A549 (cell line): ENCODE results near the gene LSM7. TPM values are rescaled to one million over a fixed set of nuclear protein-coding genes. Genes with fewer than 3 reads are reported as not detected.

Source experiments
- ATAC-seq, 2 experiments: fragments of 200-7000 bp in 1 of 2; fragments of >200 bp in 1 of 2; cut with Nextera tagmentation in 1 of 2; cut with Tn5 transposase in 1 of 2; 3 replicates each; pipeline versions ENCODE4 v1.8.0 to v1.9.1; 2018 to 2020; ENCODE audit warnings: mild to moderate bottlenecking in 1 of 2, moderate library complexity in 1 of 2
- CTCF ChIA-PET: fragments of 300-600 bp; sonication (Branson Sonifier 250); formaldehyde crosslinking; extraction: SDS; loops from one replicate; lab custom pipeline; 2021; ENCODE audit warnings: antibody characterized with exemption, inconsistent platforms; lab: Yijun Ruan, JAX
- POLR2A ChIA-PET: fragments of 350-600 bp; formaldehyde crosslinking; extraction: SDS; loops from one replicate; lab custom pipeline; 2021; ENCODE audit warnings: antibody characterized with exemption, inconsistent platforms; lab: Yijun Ruan, JAX
- DNase-seq, 2 experiments: peaks; one replicate each; pipeline versions ENCODE4 v3.0.0 to v3.0.0-alpha.2; 2011 to 2016; ENCODE audit warnings: low read depth in 1 of 2, low spot score in 1 of 2
- FAIRE-seq: peaks from 2 replicates; lab custom pipeline; 2011; peaks lifted over from hg19 to GRCh38; lab: Jason Lieb, UNC
- H3K27ac ChIP-seq, 2 experiments: fragments of >200 bp; sonication (Bioruptor Twin); formaldehyde crosslinking; 3 replicates each; pipeline ENCODE4 v1.5.1; 2016 to 2017
- H3K4me1 ChIP-seq: fragments of >200 bp; sonication (Bioruptor Twin); formaldehyde crosslinking; 3 replicates; pipeline ENCODE4 v1.6.1; 2016
- H3K4me2 ChIP-seq: fragments of >200 bp; sonication (Bioruptor Twin); formaldehyde crosslinking; 3 replicates; pipeline ENCODE4 v1.6.1; 2016
- H3K4me3 ChIP-seq: fragments of >200 bp; sonication (Bioruptor Twin); formaldehyde crosslinking; 3 replicates; pipeline ENCODE4 v1.5.1; 2016
- H3K9me3 ChIP-seq: fragments of >200 bp; sonication (Bioruptor Twin); formaldehyde crosslinking; 3 replicates; pipeline ENCODE4 v1.6.1; 2016
- BHLHE40 ChIP-seq: IDR thresholded peaks from 2 replicates; pipeline ENCODE4 v1.6.1; 2012; ENCODE audit warnings: low read depth, low read length, inconsistent platforms
- CTCF ChIP-seq: fragments of >200 bp; sonication (Bioruptor Twin); formaldehyde crosslinking; IDR thresholded peaks from 3 replicates; pipeline ENCODE4 v1.5.1; 2016
- ELK1 ChIP-seq: fragments of 150-350 bp; IDR thresholded peaks from 2 replicates; pipeline ENCODE4 v1.6.1; 2014; ENCODE audit warnings: low read depth, mild to moderate bottlenecking, low read length
- FOSL2 ChIP-seq, 2 experiments: fragments of 450-650 bp in 1 of 2; fragments of >200 bp in 1 of 2; sonication (Bioruptor Twin) in 1 of 2; formaldehyde crosslinking; IDR thresholded peaks; 2 replicates each; pipeline versions ENCODE4 v1.5.0 to v1.6.1; 2016 to 2020; ENCODE audit warnings: mild to moderate bottlenecking in 1 of 2, moderate library complexity in 1 of 2
- HOXA7 ChIP-seq: fragments of 250-450 bp; sonication (Bioruptor Pico); IDR thresholded peaks from 2 replicates; pipeline ENCODE4 v1.5.0; 2020; ENCODE audit warnings: mild to moderate bottlenecking, moderate library complexity
- HOXB13 ChIP-seq: fragments of 250-450 bp; sonication (Bioruptor Pico); IDR thresholded peaks from 2 replicates; pipeline ENCODE4 v1.5.0; 2020; ENCODE audit warnings: low read depth, mild to moderate bottlenecking, moderate library complexity
- KDM1A ChIP-seq: fragments of 200-600 bp; sonication (generic); IDR thresholded peaks from 2 replicates; pipeline ENCODE4 v1.6.1; 2016; ENCODE audit warnings: low read depth, mild to moderate bottlenecking
- MYC ChIP-seq: IDR thresholded peaks from 2 replicates; pipeline ENCODE4 v1.6.1; 2012; ENCODE audit warnings: mild to moderate bottlenecking, inconsistent platforms, low read length, improper control_type of control experiment, borderline replicate concordance
- NFE2L2 ChIP-seq: fragments of 150-350 bp; conservative IDR thresholded peaks from 2 replicates; pipeline ENCODE4 v1.6.1; 2014; ENCODE audit warnings: low read length
- POLR2A ChIP-seq: IDR thresholded peaks from 2 replicates; pipeline ENCODE4 v1.6.1; 2012; ENCODE audit warnings: mild to moderate bottlenecking, low read length
- REST ChIP-seq: fragments of 200-600 bp; sonication (generic); IDR thresholded peaks from 2 replicates; pipeline ENCODE4 v1.6.1; 2016; ENCODE audit warnings: antibody characterized with exemption, mild to moderate bottlenecking, moderate library complexity
- SREBF2 ChIP-seq: fragments of 450-650 bp; IDR thresholded peaks from 2 replicates; pipeline ENCODE4 v1.6.1; 2014; ENCODE audit warnings: mild to moderate bottlenecking, moderate library complexity
- TFCP2L1 ChIP-seq: fragments of 250-450 bp; sonication (Bioruptor Pico); IDR thresholded peaks from 2 replicates; pipeline ENCODE4 v1.5.0; 2021; ENCODE audit warnings: mild to moderate bottlenecking
- USF2 ChIP-seq: fragments of 450-650 bp; IDR thresholded peaks from 2 replicates; pipeline ENCODE4 v1.6.1; 2014; ENCODE audit warnings: antibody characterized with exemption
- ZNF302 ChIP-seq: fragments of 250-450 bp; sonication (Bioruptor Pico); IDR thresholded peaks from 2 replicates; pipeline ENCODE4 v1.9.0; 2021; ENCODE audit warnings: inconsistent platforms, mild to moderate bottlenecking, moderate library complexity
- WGBS: methylation state at CpG from one replicate; pipeline ENCODE4 v1.1.6; 2017; ENCODE audit errors: missing lambda C conversion rate; 5-methylcytosine and 5-hydroxymethylcytosine counted together
- polyA plus RNA-seq, 4 experiments: library from polyadenylated mRNA; depleted of rRNA in 3 of 4; stranded (reverse); fragments of >200 nt; fragmentation: RNase III in 1 of 4; extraction: RNeasy Plus Mini Kit Qiagen cat#74134 plus additional on column Dnase treatment in 1 of 4; gene quantifications; 2 replicates in 3 of 4; 3 replicates in 1 of 4; pipeline ENCODE4 v1.2.3, GENCODE V29; 2011 to 2017

The LSM7 gene
- polyA plus RNA-seq, 2 of the 4 experiments (the other 2 are of a cell fraction) = 140 to 144 TPM

DNA sequence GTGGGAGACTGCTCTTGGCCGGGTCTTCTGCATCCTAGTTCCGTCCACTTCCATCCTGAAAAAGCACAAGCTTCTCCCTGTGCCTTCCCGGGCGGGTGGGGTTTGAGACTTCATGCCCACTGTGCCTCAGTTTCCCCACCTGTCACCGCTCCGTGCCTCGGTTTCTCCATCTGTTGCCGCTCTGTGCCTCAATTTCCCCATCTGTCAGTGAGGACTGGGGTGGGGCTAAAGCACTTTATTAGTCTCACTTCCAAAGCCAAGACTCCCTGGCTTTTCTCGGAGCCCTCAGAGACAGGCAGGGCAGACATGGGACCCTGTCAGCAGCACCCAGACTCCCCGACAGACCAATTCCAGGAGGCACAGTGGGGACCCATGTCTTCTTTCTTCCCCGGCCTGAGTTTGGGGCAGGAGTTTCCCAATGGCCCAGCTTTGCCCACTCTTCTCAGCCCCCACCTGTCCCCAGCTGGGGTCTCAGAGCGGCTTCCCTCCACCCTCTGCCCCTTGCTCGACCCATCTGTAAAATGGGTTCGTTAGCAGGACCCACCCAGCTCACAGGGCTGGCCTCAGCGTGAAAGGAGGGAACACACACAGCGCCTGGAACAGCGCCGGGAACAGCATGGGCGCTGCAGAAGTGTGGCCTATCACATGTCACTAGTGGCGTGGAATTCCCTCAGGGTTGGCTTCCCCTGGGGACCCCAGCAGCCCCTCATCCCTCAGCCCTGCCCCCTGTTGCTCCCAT lies 41.8 kb downstream of the LSM7 start:
- ChIA-PET CTCF (interaction anchor here (0.7 to 2.6 kb wide), 2 partner anchors 12 to 51 kb away, joined by 3 to 11 read pairs; partner anchors contain the start of gene PLEKHJ1), POLR2A (no interaction called here)
- H3K4me2 ChIP-seq = no peak overlapping the region
- H3K9me3 ChIP-seq = no peaks in the 10 kb centered on the region
- peak; percentile 39; the same call in 1 of the 2 replicates for TF ChIP-seq KDM1A
- TF ChIP-seq ELK1 = no peak
- no peak for TF ChIP-seq REST
- TF ChIP-seq HOXB13 = no peak
- no peak for TF ChIP-seq SREBF2
- TF ChIP-seq ZNF302 (CRISPR knock-in tag) = no peak
- no peak for ATAC-seq
- H3K27ac ChIP-seq = no peak overlapping the region
- no peak for FAIRE-seq
- H3K4me3 ChIP-seq = no peak overlapping the region
- peaks cover 5% of the 10 kb centered on the region; the same call in 2 of the 3 replicates for H3K4me1 ChIP-seq
- 38% methylated on average over 15 of the region's 20 CpGs for WGBS
- no peak for DNase-seq

DNA sequence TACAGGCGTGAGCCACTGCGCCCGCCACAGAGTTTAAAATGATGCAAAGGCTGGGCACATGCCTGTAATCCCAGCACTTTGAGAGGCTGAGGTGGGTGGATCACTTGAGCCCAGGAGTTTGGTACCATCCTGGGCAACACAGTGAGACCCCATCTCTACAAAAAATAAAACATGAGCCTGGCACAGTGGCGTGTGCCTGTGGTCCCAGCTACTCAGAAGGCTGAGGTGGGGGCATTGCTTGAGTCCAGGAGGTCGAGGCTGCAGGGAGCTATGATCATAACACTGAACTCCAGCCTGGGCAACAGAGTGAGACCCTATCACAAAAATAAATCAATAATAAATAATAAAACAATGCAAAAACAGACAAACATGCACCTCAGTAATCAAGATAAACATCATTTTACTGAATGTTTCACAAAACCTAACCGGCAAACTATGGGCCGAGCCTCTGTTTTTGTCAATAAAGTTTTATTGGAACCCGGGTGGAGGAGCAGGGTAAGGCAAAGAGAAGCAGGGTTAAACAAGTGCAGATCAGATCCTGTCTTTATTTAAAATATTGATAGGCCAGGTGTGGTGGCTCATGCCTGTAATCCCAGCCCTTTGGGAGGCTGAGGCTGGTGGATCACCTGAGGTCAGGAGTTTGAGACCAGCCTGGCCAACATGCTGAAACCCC lies 44.4 kb downstream of the LSM7 start:
- no peaks in the 10 kb centered on the region for H3K9me3 ChIP-seq
- no peak overlapping the region for H3K27ac ChIP-seq
- no peak overlapping the region for H3K4me3 ChIP-seq
- no peaks in the 10 kb centered on the region for H3K4me1 ChIP-seq
- FAIRE-seq (no peak), ATAC-seq (no peak), DNase-seq (no peak)
- ChIA-PET POLR2A (no interaction called here), CTCF (interaction anchor here (1.9 kb wide), 1 partner anchor 10 kb away, joined by 7 read pairs; no protein-coding TSS in a partner anchor)
- WGBS = 89% methylated on average over 8 of the region's 8 CpGs
- H3K4me2 ChIP-seq = no peak overlapping the region
- no peak for TF ChIP-seq KDM1A
- no peak for TF ChIP-seq POLR2A
- TF ChIP-seq USF2 = no peak
- no peak for TF ChIP-seq MYC
- no peak for TF ChIP-seq TFCP2L1
- TF ChIP-seq NFE2L2 = no peak
- TF ChIP-seq BHLHE40 = no peak
- no peak for TF ChIP-seq CTCF
- no peak for TF ChIP-seq HOXA7
- TF ChIP-seq FOSL2 (IDR thresholded peaks at IDR 0.05) = no peak
- no peak for TF ChIP-seq FOSL2 (CRISPR knock-in tag; IDR thresholded peaks at IDR 0.05)
